ENCODE results near the gene PAIP1.
"Not testable (repeated sequence)": the region's sequence is repeated elsewhere in the genome, so short reads cannot be mapped to it uniquely, and the experiment has no call there.

The PAIP1 gene

GRCh38 chr5:43514816-43515677 lies 41.8 kb downstream of the PAIP1 start, which contains the start of gene C5orf34:
C5orf34 (minus strand) TSS chr5:43515148; CDS start chr5:43509339, 5,809 bp downstream.
- peak; percentile 96 for DNase-seq

- DNase-seq = no peak
Observed at GRCh38 chr5:43514471-43514815, 42.4 kb downstream of the PAIP1 start.

GRCh38 chr5:43514025-43514424 lies 42.9 kb downstream of the PAIP1 start:
- no peak for DNase-seq

- DNase-seq = not testable (repeated sequence)
Observed at GRCh38 chr5:43511062-43511461, 45.8 kb downstream of the PAIP1 start.

GRCh38 chr5:43498581-43498980 lies 58.3 kb downstream of the PAIP1 start:
- no peak for DNase-seq

GRCh38 chr5:43497311-43498104 lies 59.4 kb downstream of the PAIP1 start:
- no peak for DNase-seq

GRCh38 chr5:43491326-43491725 lies 65.6 kb downstream of the PAIP1 start:
- DNase-seq = no peak

- no peak for DNase-seq
Observed at GRCh38 chr5:43486353-43486752, 70.5 kb downstream of the PAIP1 start.

GRCh38 chr5:43485406-43485805 lies 71.5 kb downstream of the PAIP1 start:
- no peak for DNase-seq

GRCh38 chr5:43484106-43484849 lies 72.6 kb downstream of the PAIP1 start:
- peak; percentile 66 for DNase-seq

- DNase-seq = peak; percentile 64
Observed at GRCh38 chr5:43483298-43484105, 73.4 kb downstream of the PAIP1 start, which contains the start of gene TMEM267. TMEM267 (minus strand) TSS chr5:43483865; CDS start chr5:43453969, 29,896 bp downstream.

- DNase-seq = no peak
Observed at GRCh38 chr5:43482490-43483297, 74.2 kb downstream of the PAIP1 start.

Measured in T-helper 9 cell (primary cell).